Karpas-422 (cell line): ENCODE data around the gene CAMSAP1. TPM values are rescaled to one million over a fixed set of nuclear protein-coding genes. Genes with fewer than 3 reads are reported as not detected.

Experiments
- DNase-seq: peaks from one replicate; pipeline ENCODE4 v3.0.0-alpha.2; 2015
- H2AFZ ChIP-seq: fragments of 200-600 bp; sonication (generic); 2 replicates; pipeline ENCODE4 v1.6.1; 2014; ENCODE audit warnings: antibody characterized with exemption, low read length, mixed read lengths
- H3K27ac ChIP-seq: fragments of 200-600 bp; sonication (generic); 2 replicates; pipeline ENCODE4 v1.5.1; 2014; ENCODE audit warnings: mild to moderate bottlenecking, low read length, moderate library complexity
- H3K27me3 ChIP-seq: fragments of 200-600 bp; sonication (generic); 2 replicates; pipeline ENCODE4 v1.6.1; 2014; ENCODE audit warnings: low read length, mixed read lengths
- H3K36me3 ChIP-seq: fragments of 200-600 bp; sonication (generic); 2 replicates; pipeline ENCODE4 v1.6.1; 2014; ENCODE audit warnings: low read length, mixed read lengths; ENCODE audit not compliant: insufficient read depth
- H3K4me1 ChIP-seq: fragments of 200-600 bp; sonication (generic); 2 replicates; pipeline ENCODE4 v1.6.1; 2014; ENCODE audit warnings: mild to moderate bottlenecking, low read length, mixed read lengths
- H3K4me2 ChIP-seq: fragments of 200-600 bp; sonication (generic); 2 replicates; pipeline ENCODE4 v1.6.1; 2014; ENCODE audit warnings: low read length, low read depth, mild to moderate bottlenecking; ENCODE audit not compliant: poor library complexity, severe bottlenecking
- H3K4me3 ChIP-seq: fragments of 200-600 bp; sonication (generic); 2 replicates; pipeline ENCODE4 v1.5.1; 2014; ENCODE audit warnings: mild to moderate bottlenecking, antibody characterized with exemption, low read length, mixed read lengths
- H3K79me2 ChIP-seq: fragments of 200-600 bp; sonication (generic); 2 replicates; pipeline ENCODE4 v1.6.1; 2014; ENCODE audit warnings: mild to moderate bottlenecking, low read length, mixed read lengths
- H3K9ac ChIP-seq: fragments of 200-600 bp; sonication (generic); 2 replicates; pipeline ENCODE4 v1.6.0; 2014; ENCODE audit warnings: low read length
- H3K9me2 ChIP-seq: fragments of 200-600 bp; sonication (generic), shearing (Covaris generic); replicated peaks from 2 replicates; pipeline ENCODE4 v1.6.0; 2014; ENCODE audit warnings: mild to moderate bottlenecking, low read length, moderate library complexity; ENCODE audit not compliant: insufficient read depth
- H3K9me3 ChIP-seq: fragments of 300-700, 200-600 bp; sonication (generic); 2 replicates; pipeline ENCODE4 v1.6.1; 2014; ENCODE audit warnings: low read length, mixed read lengths
- H4K20me1 ChIP-seq: fragments of 200-600 bp; sonication (generic); 2 replicates; pipeline ENCODE4 v1.6.1; 2014; ENCODE audit warnings: mild to moderate bottlenecking, antibody characterized with exemption, low read length, low read depth; ENCODE audit not compliant: insufficient read depth
- total RNA-seq: library from RNA; depleted of rRNA; stranded (reverse); fragments of >200 nt; shearing (Covaris generic); gene quantifications from 2 replicates; pipeline ENCODE4 v1.2.3, GENCODE V29; 2014; ENCODE audit warnings: low replicate concordance

The CAMSAP1 gene
- total RNA-seq, 1 experiment from 2014 or later: 26.9 TPM

GRCh38 chr9:135770771-135771170 is 136.6 kb downstream of the CAMSAP1 start:
- Histone ChIP-seq H4K20me1 (no peaks in the 10 kb centered on the region), H3K27ac (no peak overlapping the region), H3K9ac (no peak overlapping the region), H3K36me3 (no peaks in the 10 kb centered on the region), H3K4me2 (no peak overlapping the region), H3K4me3 (no peak overlapping the region), H3K27me3 (no peaks in the 10 kb centered on the region), H2AFZ (no peak overlapping the region), H3K79me2 (no peaks in the 10 kb centered on the region), H3K4me1 (no peaks in the 10 kb centered on the region), H3K9me3 (no peaks in the 10 kb centered on the region), H3K9me2 (no peaks in the 10 kb centered on the region)
- no peak for DNase-seq

- Histone ChIP-seq H3K27ac (no peak overlapping the region), H3K79me2 (no peaks in the 10 kb centered on the region), H3K4me2 (no peak overlapping the region), H2AFZ (no peak overlapping the region), H3K4me1 (no peaks in the 10 kb centered on the region), H4K20me1 (no peaks in the 10 kb centered on the region), H3K4me3 (no peak overlapping the region), H3K9me3 (no peaks in the 10 kb centered on the region), H3K9ac (no peak overlapping the region), H3K9me2 (no peaks in the 10 kb centered on the region), H3K27me3 (no peaks in the 10 kb centered on the region), H3K36me3 (no peaks in the 10 kb centered on the region)
- no peak for DNase-seq
Observed at GRCh38 chr9:135770203-135770535, 137.2 kb downstream of the CAMSAP1 start.

- H2AFZ ChIP-seq: no peak overlapping the region
- H3K9ac ChIP-seq: no peak overlapping the region
- no peaks in the 10 kb centered on the region for H4K20me1 ChIP-seq
- H3K4me3 ChIP-seq: no peak overlapping the region
- H3K4me1 ChIP-seq: no peaks in the 10 kb centered on the region
- no peaks in the 10 kb centered on the region for H3K79me2 ChIP-seq
- H3K4me2 ChIP-seq: no peak overlapping the region
- no peaks in the 10 kb centered on the region for H3K9me2 ChIP-seq
- no peak overlapping the region for H3K27ac ChIP-seq
- no peaks in the 10 kb centered on the region for H3K9me3 ChIP-seq
- no peaks in the 10 kb centered on the region for H3K27me3 ChIP-seq
- no peaks in the 10 kb centered on the region for H3K36me3 ChIP-seq
- DNase-seq: no peak
Observed at GRCh38 chr9:135769489-135770202, 137.7 kb downstream of the CAMSAP1 start.

- H3K27ac ChIP-seq: no peak overlapping the region
- no peaks in the 10 kb centered on the region for H3K4me1 ChIP-seq
- H3K9me2 ChIP-seq: no peaks in the 10 kb centered on the region
- DNase-seq: no peak
- no peaks in the 10 kb centered on the region for H3K36me3 ChIP-seq
- no peak overlapping the region for H3K4me3 ChIP-seq
- no peaks in the 10 kb centered on the region for H4K20me1 ChIP-seq
- H2AFZ ChIP-seq: no peak overlapping the region
- no peak overlapping the region for H3K9ac ChIP-seq
- H3K79me2 ChIP-seq: no peaks in the 10 kb centered on the region
- no peaks in the 10 kb centered on the region for H3K27me3 ChIP-seq
- no peaks in the 10 kb centered on the region for H3K9me3 ChIP-seq
- H3K4me2 ChIP-seq: no peak overlapping the region
Observed at GRCh38 chr9:135768516-135769218, 138.7 kb downstream of the CAMSAP1 start.

- no peak overlapping the region for H3K4me2 ChIP-seq
- DNase-seq: no peak
Observed at GRCh38 chr9:135766707-135767106, 140.6 kb downstream of the CAMSAP1 start.

GRCh38 chr9:135766251-135766650 is 141.1 kb downstream of the CAMSAP1 start:
- Histone ChIP-seq H3K27ac (no peak overlapping the region), H3K36me3 (no peaks in the 10 kb centered on the region), H3K4me3 (no peak overlapping the region), H2AFZ (no peak overlapping the region), H3K4me2 (no peak overlapping the region), H3K79me2 (no peaks in the 10 kb centered on the region), H4K20me1 (no peaks in the 10 kb centered on the region), H3K27me3 (no peaks in the 10 kb centered on the region), H3K9ac (no peak overlapping the region), H3K9me2 (no peaks in the 10 kb centered on the region), H3K9me3 (no peaks in the 10 kb centered on the region), H3K4me1 (no peaks in the 10 kb centered on the region)
- no peak for DNase-seq

More at GRCh38 chr9:135766707-135767106, 140.6 kb downstream of the CAMSAP1 start:
- no peak overlapping the region for H3K27ac ChIP-seq
- no peak overlapping the region for H3K9ac ChIP-seq
- no peaks in the 10 kb centered on the region for H3K36me3 ChIP-seq
- H2AFZ ChIP-seq: no peak overlapping the region
- no peaks in the 10 kb centered on the region for H3K9me3 ChIP-seq
- no peaks in the 10 kb centered on the region for H3K27me3 ChIP-seq
- H3K9me2 ChIP-seq: no peaks in the 10 kb centered on the region
- H3K4me3 ChIP-seq: no peak overlapping the region
- H4K20me1 ChIP-seq: no peaks in the 10 kb centered on the region
- H3K79me2 ChIP-seq: no peaks in the 10 kb centered on the region
- H3K4me1 ChIP-seq: no peaks in the 10 kb centered on the region

- H3K79me2 ChIP-seq: no peaks in the 10 kb centered on the region
- no peak for DNase-seq
- no peak overlapping the region for H3K4me3 ChIP-seq
- no peaks in the 10 kb centered on the region for H3K27me3 ChIP-seq
- H2AFZ ChIP-seq: no peak overlapping the region
- H3K9me3 ChIP-seq: no peaks in the 10 kb centered on the region
- no peak overlapping the region for H3K9ac ChIP-seq
- H3K9me2 ChIP-seq: no peaks in the 10 kb centered on the region
- H3K4me2 ChIP-seq: no peak overlapping the region
- no peaks in the 10 kb centered on the region for H4K20me1 ChIP-seq
- H3K27ac ChIP-seq: no peak overlapping the region
- H3K36me3 ChIP-seq: no peaks in the 10 kb centered on the region
- no peaks in the 10 kb centered on the region for H3K4me1 ChIP-seq
Observed at GRCh38 chr9:135765416-135765815, 141.9 kb downstream of the CAMSAP1 start.

GRCh38 chr9:135764731-135765130 is 142.6 kb downstream of the CAMSAP1 start:
- no peak overlapping the region for H3K4me2 ChIP-seq
- no peaks in the 10 kb centered on the region for H3K79me2 ChIP-seq
- H3K36me3 ChIP-seq: no peaks in the 10 kb centered on the region
- H4K20me1 ChIP-seq: no peaks in the 10 kb centered on the region
- no peak overlapping the region for H2AFZ ChIP-seq
- H3K9ac ChIP-seq: no peak overlapping the region
- DNase-seq: no peak
- H3K9me2 ChIP-seq: no peaks in the 10 kb centered on the region
- no peaks in the 10 kb centered on the region for H3K9me3 ChIP-seq
- no peak overlapping the region for H3K27ac ChIP-seq
- no peak overlapping the region for H3K4me3 ChIP-seq
- H3K4me1 ChIP-seq: no peaks in the 10 kb centered on the region
- H3K27me3 ChIP-seq: no peaks in the 10 kb centered on the region
